Lower lobe of right lung (tissue), 2 donors: ENCODE results near the gene CWC27. TPM values are rescaled to one million over a fixed set of nuclear protein-coding genes. Genes with fewer than 3 reads are reported as not detected.

Source experiments
- ATAC-seq, 2 donors: fragments of 200-7000 bp; cut with Tn5 transposase; one replicate each; pipeline ENCODE4 v1.9.1; 2020 to 2022; ENCODE audit warnings: mild to moderate bottlenecking in 2 of 2, moderate library complexity in 2 of 2
- DNase-seq: peaks from one replicate; pipeline ENCODE4 v3.0.0-alpha.2; 2020
- H3K27ac ChIP-seq: fragments of 200-600 bp; one replicate; pipeline ENCODE4 v1.8.0; 2022
- H3K27me3 ChIP-seq: fragments of 200-600 bp; one replicate; pipeline ENCODE4 v1.8.0; 2022; ENCODE audit warnings: low read depth
- H3K36me3 ChIP-seq: fragments of 200-600 bp; one replicate; pipeline ENCODE4 v1.8.0; 2022; ENCODE audit warnings: mild to moderate bottlenecking
- H3K4me1 ChIP-seq: fragments of 200-600 bp; one replicate; pipeline ENCODE4 v1.8.0; 2022
- H3K4me3 ChIP-seq: fragments of 200-600 bp; one replicate; pipeline ENCODE4 v1.8.0; 2022; ENCODE audit warnings: mild to moderate bottlenecking
- H3K9me3 ChIP-seq: fragments of 200-600 bp; one replicate; pipeline ENCODE4 v1.8.0; 2022
- intact Hi-C: fragments of 100-400 bp; cut with DNase I; formaldehyde crosslinking; loops from one replicate; pipeline ENCODE4 v1.11.0; 2022
- total RNA-seq: library from RNA; stranded (reverse); fragmentation: NEBNext Ultra II Directional; extraction: Animal tissue kit (Norgen Biotek cat#: 25700); gene quantifications from one replicate; pipeline ENCODE4 v1.2.1, GENCODE V29; 2021
- TF ChIP-seq, protein P1 (sequence below): fragments of 200-600 bp; IDR thresholded peaks from one replicate; pipeline ENCODE4 v1.8.0; 2022; ENCODE audit warnings: antibody characterized with exemption, mild to moderate bottlenecking
- donor health status: DM: no; HTN: yes; CAD: no; lungs with severe emphysema.

CWC27 gene
- total RNA-seq, 1 donor from 2014 or later = 17.3 TPM

DNA sequence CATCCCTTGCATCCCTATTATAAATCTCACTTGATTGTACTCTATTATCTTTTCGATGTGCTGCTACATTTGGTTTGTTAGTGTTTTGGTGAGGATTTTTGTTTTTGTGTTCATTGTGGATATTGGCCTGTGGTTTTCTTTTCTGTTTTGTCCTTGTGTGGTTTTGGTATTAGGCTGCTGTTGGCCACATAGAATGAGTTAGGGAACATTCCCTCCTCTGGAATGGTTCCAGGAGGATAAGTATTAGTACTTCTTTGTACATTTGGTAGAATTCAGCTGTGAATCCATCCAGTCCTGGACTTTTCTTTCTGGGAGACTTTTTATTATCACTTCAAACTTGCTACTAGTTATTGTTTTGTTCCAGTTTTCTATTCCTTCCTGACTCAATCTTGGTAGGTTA is 287.2 kb downstream of the CWC27 start:
- TF ChIP-seq, protein P1, sequence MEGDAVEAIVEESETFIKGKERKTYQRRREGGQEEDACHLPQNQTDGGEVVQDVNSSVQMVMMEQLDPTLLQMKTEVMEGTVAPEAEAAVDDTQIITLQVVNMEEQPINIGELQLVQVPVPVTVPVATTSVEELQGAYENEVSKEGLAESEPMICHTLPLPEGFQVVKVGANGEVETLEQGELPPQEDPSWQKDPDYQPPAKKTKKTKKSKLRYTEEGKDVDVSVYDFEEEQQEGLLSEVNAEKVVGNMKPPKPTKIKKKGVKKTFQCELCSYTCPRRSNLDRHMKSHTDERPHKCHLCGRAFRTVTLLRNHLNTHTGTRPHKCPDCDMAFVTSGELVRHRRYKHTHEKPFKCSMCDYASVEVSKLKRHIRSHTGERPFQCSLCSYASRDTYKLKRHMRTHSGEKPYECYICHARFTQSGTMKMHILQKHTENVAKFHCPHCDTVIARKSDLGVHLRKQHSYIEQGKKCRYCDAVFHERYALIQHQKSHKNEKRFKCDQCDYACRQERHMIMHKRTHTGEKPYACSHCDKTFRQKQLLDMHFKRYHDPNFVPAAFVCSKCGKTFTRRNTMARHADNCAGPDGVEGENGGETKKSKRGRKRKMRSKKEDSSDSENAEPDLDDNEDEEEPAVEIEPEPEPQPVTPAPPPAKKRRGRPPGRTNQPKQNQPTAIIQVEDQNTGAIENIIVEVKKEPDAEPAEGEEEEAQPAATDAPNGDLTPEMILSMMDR = no peak
- H3K36me3 ChIP-seq = no peaks in the 10 kb centered on the region
- intact Hi-C loops = no loop called here
- ATAC-seq (no peak), DNase-seq (no peak)
- H3K4me1 ChIP-seq = no peaks in the 10 kb centered on the region
- no peak overlapping the region for H3K4me3 ChIP-seq
- no peak overlapping the region for H3K27ac ChIP-seq
- no peaks in the 10 kb centered on the region for H3K27me3 ChIP-seq
- no peaks in the 10 kb centered on the region for H3K9me3 ChIP-seq

GRCh38 chr5:65059681-65060598 is 291.2 kb downstream of the CWC27 start:
- Histone ChIP-seq H3K4me3 (no peak overlapping the region), H3K27me3 (no peaks in the 10 kb centered on the region), H3K36me3 (no peaks in the 10 kb centered on the region), H3K9me3 (no peaks in the 10 kb centered on the region), H3K27ac (no peak overlapping the region), H3K4me1 (peaks cover 4% of the 10 kb centered on the region)
- ATAC-seq (no peak), DNase-seq (no peak)
- TF ChIP-seq, protein P1 = no peak
- intact Hi-C loops = no loop called here

- intact Hi-C loops = no loop called here
- DNase-seq (no peak), ATAC-seq (no peak)
- Histone ChIP-seq H3K9me3 (no peaks in the 10 kb centered on the region), H3K36me3 (no peaks in the 10 kb centered on the region), H3K27me3 (no peaks in the 10 kb centered on the region), H3K4me3 (no peak overlapping the region), H3K4me1 (peaks cover 4% of the 10 kb centered on the region), H3K27ac (no peak overlapping the region)
- TF ChIP-seq, protein P1 = no peak
These were observed 292.7 kb downstream of the CWC27 start for GRCh38 chr5:65061250-65061973.

DNA sequence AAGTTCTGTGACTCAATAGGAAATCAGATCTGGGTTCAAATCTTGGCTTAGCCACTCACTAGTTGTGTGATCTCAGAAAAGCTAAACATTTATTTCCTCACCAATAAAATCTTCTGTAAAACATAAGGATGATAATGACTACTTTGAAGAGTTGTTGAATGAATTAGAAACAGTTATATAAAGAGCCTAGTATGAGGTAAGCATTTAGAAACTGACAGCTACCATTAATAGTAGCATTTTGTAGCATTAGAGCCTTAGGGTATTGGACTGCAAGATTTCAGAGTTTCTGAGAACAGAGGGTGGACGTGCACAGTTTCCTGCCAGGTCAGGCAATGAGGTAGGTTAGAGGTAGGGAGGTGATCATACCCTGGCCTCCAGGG is 293.2 kb downstream of the CWC27 start:
- Histone ChIP-seq H3K36me3 (no peaks in the 10 kb centered on the region), H3K27ac (no peak overlapping the region), H3K4me3 (no peak overlapping the region), H3K27me3 (no peaks in the 10 kb centered on the region), H3K9me3 (no peaks in the 10 kb centered on the region), H3K4me1 (peaks cover 4% of the 10 kb centered on the region)
- intact Hi-C loops = no loop called here
- ATAC-seq (no peak), DNase-seq (no peak)
- TF ChIP-seq, protein P1 = no peak

- no peak for ATAC-seq
- H3K9me3 ChIP-seq = no peaks in the 10 kb centered on the region
- H3K27me3 ChIP-seq = no peaks in the 10 kb centered on the region
- H3K4me3 ChIP-seq = no peak overlapping the region
- no peaks in the 10 kb centered on the region for H3K36me3 ChIP-seq
- H3K4me1 ChIP-seq = peaks cover 4% of the 10 kb centered on the region
- intact Hi-C loops = no loop called here
- no peak for DNase-seq
- TF ChIP-seq, protein P1 = no peak
- no peak overlapping the region for H3K27ac ChIP-seq
These were observed 293.8 kb downstream of the CWC27 start for GRCh38 chr5:65062469-65063083.
